Hepatocyte (in vitro differentiated cells): ENCODE data around the gene DNLZ.

Experiments used
- EZH2 ChIP-seq: fragments of 200-600 bp; sonication (generic); IDR thresholded peaks from 2 replicates; pipeline ENCODE4 v1.6.1; 2016; ENCODE audit warnings: antibody characterized with exemption, mild to moderate bottlenecking, borderline replicate concordance
- TF ChIP-seq, protein P1 (sequence below): fragments of 200-600 bp; sonication (generic); IDR thresholded peaks from 2 replicates; pipeline ENCODE4 v1.5.1; 2016; ENCODE audit warnings: antibody characterized with exemption, mild to moderate bottlenecking; ENCODE audit not compliant: poor library complexity

DNA sequence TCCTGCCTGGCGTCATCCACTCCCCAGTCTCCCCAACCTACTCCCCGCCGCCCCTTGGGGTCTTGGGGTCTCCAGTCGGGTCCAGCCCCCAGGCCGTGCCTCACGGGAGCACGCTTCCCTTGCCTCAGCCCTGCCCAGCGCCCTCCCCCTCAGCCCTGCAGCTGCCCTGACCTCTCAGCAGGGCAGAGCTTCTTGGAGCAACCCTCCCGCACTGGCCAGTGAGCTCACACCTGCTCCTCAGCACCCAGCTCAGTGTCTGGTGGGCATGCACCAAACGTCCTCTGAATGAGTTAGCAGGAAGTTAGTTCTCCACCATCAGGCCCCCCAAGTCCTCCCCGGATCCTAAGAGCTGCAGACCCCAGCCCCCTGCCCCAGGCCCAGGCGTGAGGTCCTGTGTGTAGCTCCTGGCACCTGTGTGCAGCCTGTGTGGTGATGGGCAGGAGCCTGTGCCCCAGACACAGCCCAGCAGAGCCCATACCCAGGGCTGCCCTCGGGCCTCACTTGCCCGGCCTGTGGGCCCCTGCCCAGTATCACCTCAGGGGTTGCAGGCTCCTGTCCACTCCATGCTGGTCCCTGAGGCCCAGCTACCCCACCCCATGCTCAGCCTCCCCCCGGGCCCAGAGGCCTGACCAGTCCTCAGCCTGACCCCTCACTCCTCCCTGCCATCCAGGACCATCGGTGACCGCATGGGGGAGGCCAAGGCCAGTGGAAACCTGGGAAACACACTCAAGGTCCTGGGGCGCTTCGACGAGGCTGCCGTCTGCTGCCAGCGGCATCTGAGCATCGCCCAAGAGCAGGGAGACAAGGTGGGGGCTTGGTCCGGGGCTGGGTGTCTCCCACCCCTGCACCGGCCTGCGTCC is 28.0 kb downstream of the DNLZ start:
- TF ChIP-seq, protein P1, sequence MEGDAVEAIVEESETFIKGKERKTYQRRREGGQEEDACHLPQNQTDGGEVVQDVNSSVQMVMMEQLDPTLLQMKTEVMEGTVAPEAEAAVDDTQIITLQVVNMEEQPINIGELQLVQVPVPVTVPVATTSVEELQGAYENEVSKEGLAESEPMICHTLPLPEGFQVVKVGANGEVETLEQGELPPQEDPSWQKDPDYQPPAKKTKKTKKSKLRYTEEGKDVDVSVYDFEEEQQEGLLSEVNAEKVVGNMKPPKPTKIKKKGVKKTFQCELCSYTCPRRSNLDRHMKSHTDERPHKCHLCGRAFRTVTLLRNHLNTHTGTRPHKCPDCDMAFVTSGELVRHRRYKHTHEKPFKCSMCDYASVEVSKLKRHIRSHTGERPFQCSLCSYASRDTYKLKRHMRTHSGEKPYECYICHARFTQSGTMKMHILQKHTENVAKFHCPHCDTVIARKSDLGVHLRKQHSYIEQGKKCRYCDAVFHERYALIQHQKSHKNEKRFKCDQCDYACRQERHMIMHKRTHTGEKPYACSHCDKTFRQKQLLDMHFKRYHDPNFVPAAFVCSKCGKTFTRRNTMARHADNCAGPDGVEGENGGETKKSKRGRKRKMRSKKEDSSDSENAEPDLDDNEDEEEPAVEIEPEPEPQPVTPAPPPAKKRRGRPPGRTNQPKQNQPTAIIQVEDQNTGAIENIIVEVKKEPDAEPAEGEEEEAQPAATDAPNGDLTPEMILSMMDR: no peak
- no peak for TF ChIP-seq EZH2
